SW 1271 (cell line): ENCODE measurements around the gene NT5DC2.

Experiments used
- DNase-seq, 2 experiments: peaks; one replicate each; lab custom pipeline; 2025; lab: John Stamatoyannopoulos, UW

The NT5DC2 gene

GRCh38 chr3:52533623-52534280, at the start of gene NT5DC2:
Gene NT5DC2, minus strand, starts transcription at chr3:52533857. Its CDS starts 120 bp downstream, at chr3:52533737.
- DNase-seq, result peak in 1 of 2 experiments; percentile 57

DNA sequence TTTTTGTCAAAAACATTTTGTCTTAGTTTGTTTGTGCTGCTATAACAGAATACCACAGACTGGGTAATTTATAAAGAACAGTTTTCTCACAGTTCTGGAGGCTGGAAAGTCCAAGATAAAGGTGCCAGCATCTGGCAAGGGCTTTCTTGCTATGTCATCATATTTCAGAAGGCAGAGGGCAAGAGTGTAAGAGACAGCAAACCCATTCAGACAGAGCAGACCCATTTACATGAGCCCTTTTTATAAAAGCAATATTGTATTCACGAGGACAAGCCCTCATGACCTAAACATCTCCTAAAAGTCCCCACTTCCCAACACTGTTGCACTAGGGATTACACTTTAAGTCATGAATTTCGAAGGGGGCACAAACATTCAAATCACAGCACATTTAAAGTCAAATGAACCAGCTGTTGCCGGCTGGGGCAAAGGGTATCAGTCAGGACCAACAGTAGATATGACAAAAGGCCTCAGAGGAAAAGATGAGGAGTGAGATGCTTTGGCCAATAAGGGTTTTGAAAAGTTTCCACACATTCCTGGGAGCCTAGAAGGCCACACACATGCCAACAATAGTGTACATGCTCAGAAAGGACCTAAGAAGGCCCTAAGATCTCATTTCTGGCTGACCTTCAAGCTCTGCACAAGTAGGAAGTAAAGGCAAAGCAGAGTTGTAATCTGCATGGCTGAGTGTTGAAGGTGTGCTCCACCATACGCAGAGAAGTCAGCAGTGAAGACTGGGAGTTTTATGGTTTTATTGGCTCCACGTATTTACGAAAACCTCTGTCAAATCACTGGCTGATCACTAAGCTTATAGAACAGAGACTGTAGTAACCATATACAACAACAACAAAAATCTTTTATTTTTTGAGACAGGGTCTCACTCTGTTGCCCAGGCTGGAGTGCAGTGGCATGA, 40.7 kb upstream of the NT5DC2 start:
- DNase-seq, result no peak

DNA sequence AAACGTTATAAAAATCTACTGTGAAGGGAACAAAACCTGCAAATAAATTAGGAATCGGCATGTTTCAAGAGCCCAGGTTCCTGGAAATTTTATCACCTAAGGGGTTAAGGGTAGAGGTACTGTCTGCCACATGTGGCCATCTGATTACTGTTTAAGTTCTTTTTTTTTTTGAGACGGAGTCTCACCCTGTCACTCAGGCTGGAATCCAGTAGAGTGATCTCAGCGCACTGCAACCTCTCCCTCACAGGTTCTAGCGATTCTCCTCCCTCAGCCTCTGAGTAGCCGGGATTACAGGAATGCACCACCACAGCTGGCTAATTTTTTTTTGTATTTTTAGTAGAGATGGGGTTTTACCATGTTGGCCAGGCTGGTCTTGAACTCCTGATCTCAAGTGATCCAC, 38.6 kb upstream of the NT5DC2 start:
- DNase-seq, result no peak

DNA sequence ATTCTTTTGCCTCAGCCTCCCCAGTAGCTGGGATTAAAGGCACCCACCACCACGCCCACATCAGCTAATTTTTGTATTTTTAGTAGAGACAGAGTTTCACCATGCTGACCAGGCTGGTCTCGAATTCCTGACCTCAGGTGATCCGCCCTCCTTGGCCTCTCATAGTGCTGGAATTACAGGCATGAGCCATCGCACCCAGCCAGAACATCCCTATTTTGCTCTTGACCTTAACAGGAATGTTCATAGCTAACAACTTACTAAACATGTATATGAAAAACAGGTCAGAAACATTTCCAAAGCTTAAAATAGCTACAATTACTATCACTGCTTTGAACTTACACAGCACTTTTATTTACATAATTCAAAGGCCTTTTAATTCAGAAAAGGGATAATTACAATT, 36.4 kb upstream of the NT5DC2 start:
- no peak for DNase-seq

- no peak for DNase-seq
These were observed 34.4 kb upstream of the NT5DC2 start for GRCh38 chr3:52568069-52568468.

- no peak for DNase-seq
These were observed 30.3 kb upstream of the NT5DC2 start for GRCh38 chr3:52563984-52564383.

GRCh38 chr3:52561028-52561747, 27.5 kb upstream of the NT5DC2 start:
- no peak for DNase-seq

DNA sequence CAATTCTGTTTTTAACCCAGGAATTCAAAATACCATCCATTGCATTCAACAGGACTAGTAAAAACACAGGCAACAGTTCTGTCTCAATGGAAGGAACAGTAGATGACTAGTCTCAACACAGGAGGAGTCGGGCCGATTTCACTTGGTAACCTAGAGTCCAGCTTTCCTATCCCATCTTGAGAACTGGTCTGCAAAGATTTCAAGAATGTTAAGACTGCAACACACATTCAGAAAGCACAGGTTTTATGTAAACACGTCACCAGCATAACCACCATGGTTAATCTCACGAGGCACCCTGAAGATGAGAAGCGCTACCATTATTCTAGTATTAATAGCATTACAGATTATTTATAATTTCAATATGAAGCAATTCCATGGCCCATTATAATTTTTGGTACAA, 24.8 kb upstream of the NT5DC2 start:
- DNase-seq, result no peak

GRCh38 chr3:52557011-52557960, 23.6 kb upstream of the NT5DC2 start:
- no peak for DNase-seq

DNA sequence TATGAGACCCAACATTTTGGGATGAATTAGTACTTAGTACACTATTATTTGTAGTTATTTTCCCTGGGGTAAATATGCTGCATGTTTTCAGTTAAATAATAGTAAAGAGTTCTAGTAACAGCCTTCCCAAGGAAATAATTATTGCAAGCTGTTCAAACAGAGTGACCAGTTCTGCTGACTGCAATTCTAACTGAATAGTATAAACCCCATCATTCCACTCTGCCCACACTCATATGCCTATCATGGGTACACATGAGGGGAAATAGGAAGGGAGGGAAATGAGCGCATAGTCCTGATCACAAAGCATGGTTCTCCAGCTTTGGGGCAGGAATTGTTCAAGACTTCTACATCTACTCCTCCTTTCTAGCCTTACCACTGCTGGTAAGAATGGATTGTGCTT, 21.4 kb upstream of the NT5DC2 start:
- DNase-seq, result no peak

- no peak for DNase-seq
These were observed 20.5 kb upstream of the NT5DC2 start for GRCh38 chr3:52554026-52554755.

GRCh38 chr3:52552089-52552488, 18.4 kb upstream of the NT5DC2 start:
- DNase-seq, result no peak

DNA sequence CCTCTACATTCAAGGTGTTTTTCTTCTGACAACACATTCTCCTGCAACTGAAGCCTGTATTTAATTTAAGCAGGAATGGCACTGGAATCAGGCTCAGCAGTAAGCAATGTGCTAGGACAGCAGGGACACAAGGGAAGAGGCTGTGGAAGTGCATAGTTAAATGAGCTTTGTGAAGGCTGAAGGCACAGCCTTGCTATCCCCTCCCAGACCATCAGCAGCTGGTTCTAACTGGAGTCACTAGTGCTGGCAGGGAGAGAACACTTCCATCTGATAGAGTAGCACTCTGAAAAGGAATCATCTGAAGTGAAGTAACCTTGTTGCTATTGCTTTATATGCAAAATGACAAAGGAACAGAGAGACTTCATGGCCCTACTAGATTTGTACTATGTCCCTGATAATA, 17.5 kb upstream of the NT5DC2 start:
- no peak for DNase-seq

DNA sequence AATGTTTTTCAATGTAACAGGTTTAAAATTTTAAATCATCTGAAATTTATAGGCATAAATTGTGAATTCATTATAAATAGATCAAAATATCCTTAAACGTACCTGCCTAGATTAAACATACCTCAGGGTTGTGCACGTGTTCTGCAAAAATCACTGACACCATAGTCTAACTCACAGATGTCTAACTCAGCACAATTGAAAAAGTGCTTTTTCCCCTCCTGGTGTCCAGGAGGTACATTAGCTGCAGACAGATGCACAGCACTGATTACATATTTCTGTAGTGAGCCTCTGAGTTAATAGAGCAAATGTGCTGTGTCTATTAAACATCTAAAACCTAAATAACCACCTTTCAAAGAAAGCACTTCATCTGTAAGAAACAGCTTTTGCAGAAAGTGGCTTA, 13.5 kb upstream of the NT5DC2 start:
- no peak for DNase-seq

DNA sequence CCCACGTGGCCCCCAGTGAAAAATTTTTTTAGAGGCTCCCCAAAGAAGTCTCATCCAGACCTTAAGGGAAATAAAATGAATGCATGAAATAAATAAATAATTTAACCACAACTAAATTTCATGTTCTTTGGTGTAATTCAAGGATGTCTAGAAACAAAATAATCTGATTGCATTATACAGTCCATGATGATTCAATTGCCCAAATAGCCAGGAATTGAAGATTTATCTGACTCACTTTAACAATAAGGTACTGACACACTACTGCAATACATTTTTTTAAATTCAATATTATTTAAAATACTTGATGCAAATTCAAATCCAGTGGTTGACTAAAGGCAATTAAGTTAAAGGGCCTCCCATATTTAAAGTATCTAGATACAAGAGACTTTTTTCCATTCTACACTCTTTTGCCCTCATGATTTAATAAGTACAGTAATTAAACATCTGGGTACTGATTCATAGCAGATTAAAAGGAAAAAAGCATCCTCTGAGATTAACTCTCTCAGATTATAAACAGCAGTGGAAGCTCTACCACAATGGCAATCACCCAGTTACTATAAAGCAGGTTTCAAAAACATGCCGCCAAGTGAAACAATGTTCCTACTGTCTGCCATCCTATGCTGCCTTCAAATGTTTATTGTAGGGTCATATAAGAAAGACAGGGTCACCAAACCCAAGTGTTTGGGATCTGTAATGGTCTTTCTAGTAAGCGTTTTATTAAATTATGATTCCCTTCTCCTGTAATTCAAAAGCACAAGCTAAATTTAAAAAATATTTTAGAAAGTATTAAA, 12.6 kb upstream of the NT5DC2 start:
- no peak for DNase-seq

GRCh38 chr3:52544937-52545336, 11.3 kb upstream of the NT5DC2 start:
- no peak for DNase-seq

GRCh38 chr3:52541050-52541449, 7.4 kb upstream of the NT5DC2 start:
- DNase-seq, result no peak

GRCh38 chr3:52539010-52539653, 5.5 kb upstream of the NT5DC2 start:
- DNase-seq, result no peak

GRCh38 chr3:52537726-52538421, 4.2 kb upstream of the NT5DC2 start:
- no peak for DNase-seq
